GM12878 (cell line): Measurements from ENCODE around the gene IMMP2L.
A peak's percentile ranks its signal among the peaks of the same experiment; 100 is the strongest.

Source experiments
- BRCA1 ChIP-seq: IDR thresholded peaks from 2 replicates; pipeline ENCODE4 v1.6.1; 2011; ENCODE audit warnings: low read depth, low read length, improper control_type of control experiment
- CHD2 ChIP-seq: IDR thresholded peaks from 2 replicates; pipeline ENCODE4 v1.6.1; 2011; ENCODE audit warnings: low read depth, low read length, improper control_type of control experiment, borderline replicate concordance
- EZH2 ChIP-seq: IDR thresholded peaks from 2 replicates; pipeline ENCODE4 v1.6.1; 2012; ENCODE audit warnings: low read depth, mild to moderate bottlenecking, control low read depth, inconsistent platforms, low read length, borderline replicate concordance; ENCODE audit not compliant: control insufficient read depth
- FOXM1 ChIP-seq: IDR thresholded peaks from 2 replicates; pipeline ENCODE4 v1.6.1; 2012; ENCODE audit warnings: low read depth, mild to moderate bottlenecking, inconsistent platforms, low read length, moderate library complexity
- SMAD5 ChIP-seq: IDR thresholded peaks from 2 replicates; pipeline ENCODE4 v1.6.1; 2016; ENCODE audit warnings: antibody characterized with exemption, low read depth
- SUPT20H ChIP-seq: IDR thresholded peaks from 2 replicates; pipeline ENCODE4 v1.6.1; 2011; ENCODE audit warnings: low read depth, mild to moderate bottlenecking, low read length, moderate library complexity, borderline replicate concordance; ENCODE audit not compliant: control insufficient read depth
- ZZZ3 ChIP-seq: IDR thresholded peaks from 2 replicates; pipeline ENCODE4 v1.6.1; 2011; ENCODE audit warnings: low read depth; ENCODE audit not compliant: control insufficient read depth, insufficient read length
- TF ChIP-seq, protein P1 (sequence below): IDR thresholded peaks from 2 replicates; pipeline ENCODE4 v1.6.1; 2012; ENCODE audit warnings: improper control_type of control experiment, low read depth, low read length; ENCODE audit not compliant: insufficient replicate concordance

DNA sequence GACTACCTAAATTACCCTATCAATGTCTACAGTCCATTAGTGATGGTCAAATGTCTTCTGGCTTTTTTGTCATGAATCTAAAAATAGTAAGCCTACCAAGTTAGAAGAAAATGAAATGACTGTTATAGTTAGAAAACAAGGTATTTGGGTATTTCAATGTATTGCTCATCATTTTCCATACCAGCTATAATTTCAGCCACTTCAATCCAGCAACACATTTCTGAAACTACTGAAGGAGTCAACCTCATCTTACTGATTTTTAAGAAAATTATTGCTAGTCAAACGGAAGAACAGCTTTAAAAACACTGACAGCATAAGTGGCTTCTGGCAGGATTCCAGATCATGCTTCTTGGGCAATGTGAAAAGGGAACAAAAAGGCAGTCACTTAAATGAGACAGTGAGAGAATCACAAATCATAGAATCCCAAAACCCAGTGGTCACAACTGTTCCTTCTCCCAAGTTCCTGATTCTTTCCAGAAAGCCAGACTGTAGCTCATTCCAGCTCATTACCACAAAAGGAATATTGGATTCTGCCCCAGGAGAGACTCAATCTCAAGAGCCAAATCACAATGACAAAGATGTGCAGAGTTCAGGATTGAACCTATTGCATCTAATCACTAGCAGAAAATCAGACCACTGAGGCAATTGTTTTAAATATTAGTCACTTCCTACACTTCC, 532.6 kb downstream of the IMMP2L start:
- TF ChIP-seq SUPT20H (no peak), SMAD5 (no peak), ZZZ3 (no peak), BRCA1 (no peak), FOXM1 (peak; percentile 72; the same call in 1 of the 2 replicates), EZH2 (no peak), CHD2 (no peak)
- TF ChIP-seq, protein P1, sequence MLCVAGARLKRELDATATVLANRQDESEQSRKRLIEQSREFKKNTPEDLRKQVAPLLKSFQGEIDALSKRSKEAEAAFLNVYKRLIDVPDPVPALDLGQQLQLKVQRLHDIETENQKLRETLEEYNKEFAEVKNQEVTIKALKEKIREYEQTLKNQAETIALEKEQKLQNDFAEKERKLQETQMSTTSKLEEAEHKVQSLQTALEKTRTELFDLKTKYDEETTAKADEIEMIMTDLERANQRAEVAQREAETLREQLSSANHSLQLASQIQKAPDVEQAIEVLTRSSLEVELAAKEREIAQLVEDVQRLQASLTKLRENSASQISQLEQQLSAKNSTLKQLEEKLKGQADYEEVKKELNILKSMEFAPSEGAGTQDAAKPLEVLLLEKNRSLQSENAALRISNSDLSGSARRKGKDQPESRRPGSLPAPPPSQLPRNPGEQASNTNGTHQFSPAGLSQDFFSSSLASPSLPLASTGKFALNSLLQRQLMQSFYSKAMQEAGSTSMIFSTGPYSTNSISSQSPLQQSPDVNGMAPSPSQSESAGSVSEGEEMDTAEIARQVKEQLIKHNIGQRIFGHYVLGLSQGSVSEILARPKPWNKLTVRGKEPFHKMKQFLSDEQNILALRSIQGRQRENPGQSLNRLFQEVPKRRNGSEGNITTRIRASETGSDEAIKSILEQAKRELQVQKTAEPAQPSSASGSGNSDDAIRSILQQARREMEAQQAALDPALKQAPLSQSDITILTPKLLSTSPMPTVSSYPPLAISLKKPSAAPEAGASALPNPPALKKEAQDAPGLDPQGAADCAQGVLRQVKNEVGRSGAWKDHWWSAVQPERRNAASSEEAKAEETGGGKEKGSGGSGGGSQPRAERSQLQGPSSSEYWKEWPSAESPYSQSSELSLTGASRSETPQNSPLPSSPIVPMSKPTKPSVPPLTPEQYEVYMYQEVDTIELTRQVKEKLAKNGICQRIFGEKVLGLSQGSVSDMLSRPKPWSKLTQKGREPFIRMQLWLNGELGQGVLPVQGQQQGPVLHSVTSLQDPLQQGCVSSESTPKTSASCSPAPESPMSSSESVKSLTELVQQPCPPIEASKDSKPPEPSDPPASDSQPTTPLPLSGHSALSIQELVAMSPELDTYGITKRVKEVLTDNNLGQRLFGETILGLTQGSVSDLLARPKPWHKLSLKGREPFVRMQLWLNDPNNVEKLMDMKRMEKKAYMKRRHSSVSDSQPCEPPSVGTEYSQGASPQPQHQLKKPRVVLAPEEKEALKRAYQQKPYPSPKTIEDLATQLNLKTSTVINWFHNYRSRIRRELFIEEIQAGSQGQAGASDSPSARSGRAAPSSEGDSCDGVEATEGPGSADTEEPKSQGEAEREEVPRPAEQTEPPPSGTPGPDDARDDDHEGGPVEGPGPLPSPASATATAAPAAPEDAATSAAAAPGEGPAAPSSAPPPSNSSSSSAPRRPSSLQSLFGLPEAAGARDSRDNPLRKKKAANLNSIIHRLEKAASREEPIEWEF: no peak
